ENCODE results near the gene AKT3.

AKT3 gene

GRCh38 chr1:243890576-243890975, 40.5 kb upstream of the AKT3 start:
- H3K9me3 ChIP-seq (ENCODE audit: control insufficient read depth, insufficient read depth, low read length), result no peaks in the 10 kb centered on the region
- no peaks in the 10 kb centered on the region for H4K20me1 ChIP-seq (ENCODE audit: control insufficient read depth, insufficient read depth, low read depth, low read length)
- H3K27me3 ChIP-seq (ENCODE audit: control insufficient read depth, low read length), result no peaks in the 10 kb centered on the region
- no peak overlapping the region for H3K4me2 ChIP-seq (ENCODE audit: low read length)
- H3K9me2 ChIP-seq (replicated peaks; ENCODE audit: control insufficient read depth, low read length), result no peaks in the 10 kb centered on the region
- H3K79me2 ChIP-seq (ENCODE audit: control insufficient read depth, low read length), result no peaks in the 10 kb centered on the region
- no peaks in the 10 kb centered on the region for H3F3A ChIP-seq (ENCODE audit: control insufficient read depth, insufficient read depth)
- H3K27ac ChIP-seq (ENCODE audit: low read depth, low read length), result no peak overlapping the region
- H3K36me3 ChIP-seq (ENCODE audit: control insufficient read depth, low read length), result no peaks in the 10 kb centered on the region
- H3K4me3 ChIP-seq (ENCODE audit: low read length), result no peak overlapping the region
- no peak for TF ChIP-seq CTCF (IDR thresholded peaks at IDR 0.05; ENCODE audit: low read depth, low read length, poor library complexity, severe bottlenecking)
- H3K4me1 ChIP-seq (ENCODE audit: control insufficient read depth, low read length), result no peaks in the 10 kb centered on the region

GRCh38 chr1:243885806-243886205, 35.8 kb upstream of the AKT3 start:
- Histone ChIP-seq H3K27me3 (ENCODE audit: control insufficient read depth, low read length) (no peaks in the 10 kb centered on the region), H3K36me3 (ENCODE audit: control insufficient read depth, low read length) (no peaks in the 10 kb centered on the region), H3K79me2 (ENCODE audit: control insufficient read depth, low read length) (no peaks in the 10 kb centered on the region), H3K4me1 (ENCODE audit: control insufficient read depth, low read length) (no peaks in the 10 kb centered on the region), H3K9me2 (replicated peaks; ENCODE audit: control insufficient read depth, low read length) (no peaks in the 10 kb centered on the region), H4K20me1 (ENCODE audit: control insufficient read depth, insufficient read depth, low read depth, low read length) (no peaks in the 10 kb centered on the region), H3K9me3 (ENCODE audit: control insufficient read depth, insufficient read depth, low read length) (no peaks in the 10 kb centered on the region), H3F3A (ENCODE audit: control insufficient read depth, insufficient read depth) (no peaks in the 10 kb centered on the region), H3K4me2 (ENCODE audit: low read length) (no peak overlapping the region), H3K27ac (ENCODE audit: low read depth, low read length) (no peak overlapping the region), H3K4me3 (ENCODE audit: low read length) (no peak overlapping the region)
- TF ChIP-seq CTCF (IDR thresholded peaks at IDR 0.05; ENCODE audit: low read depth, low read length, poor library complexity, severe bottlenecking) (no peak), EZH2phosphoT487 (IDR thresholded peaks at IDR 0.05; ENCODE audit: borderline replicate concordance, low read length) (no peak)

- H3F3A ChIP-seq (ENCODE audit: control insufficient read depth, insufficient read depth), result no peaks in the 10 kb centered on the region
- H3K27ac ChIP-seq (ENCODE audit: low read depth, low read length), result no peak overlapping the region
- H3K27me3 ChIP-seq (ENCODE audit: control insufficient read depth, low read length), result no peaks in the 10 kb centered on the region
- no peak overlapping the region for H3K4me3 ChIP-seq (ENCODE audit: low read length)
- H3K36me3 ChIP-seq (ENCODE audit: control insufficient read depth, low read length), result no peaks in the 10 kb centered on the region
- H3K79me2 ChIP-seq (ENCODE audit: control insufficient read depth, low read length), result no peaks in the 10 kb centered on the region
- H4K20me1 ChIP-seq (ENCODE audit: control insufficient read depth, insufficient read depth, low read depth, low read length), result no peaks in the 10 kb centered on the region
- no peaks in the 10 kb centered on the region for H3K9me2 ChIP-seq (replicated peaks; ENCODE audit: control insufficient read depth, low read length)
- no peaks in the 10 kb centered on the region for H3K4me1 ChIP-seq (ENCODE audit: control insufficient read depth, low read length)
- TF ChIP-seq EZH2phosphoT487 (IDR thresholded peaks at IDR 0.05; ENCODE audit: borderline replicate concordance, low read length) (no peak), CTCF (IDR thresholded peaks at IDR 0.05; ENCODE audit: low read depth, low read length, poor library complexity, severe bottlenecking) (no peak)
- no peak overlapping the region for H3K4me2 ChIP-seq (ENCODE audit: low read length)
- no peaks in the 10 kb centered on the region for H3K9me3 ChIP-seq (ENCODE audit: control insufficient read depth, insufficient read depth, low read length)
Observed at GRCh38 chr1:243884603-243885002, 34.6 kb upstream of the AKT3 start.

GRCh38 chr1:243883551-243883950, 33.5 kb upstream of the AKT3 start:
- Histone ChIP-seq H3K27ac (ENCODE audit: low read depth, low read length) (no peak overlapping the region), H3K9me3 (ENCODE audit: control insufficient read depth, insufficient read depth, low read length) (no peaks in the 10 kb centered on the region), H3K36me3 (ENCODE audit: control insufficient read depth, low read length) (no peaks in the 10 kb centered on the region), H3K4me2 (ENCODE audit: low read length) (no peak overlapping the region), H3K4me3 (ENCODE audit: low read length) (no peak overlapping the region), H4K20me1 (ENCODE audit: control insufficient read depth, insufficient read depth, low read depth, low read length) (no peaks in the 10 kb centered on the region), H3K4me1 (ENCODE audit: control insufficient read depth, low read length) (no peaks in the 10 kb centered on the region), H3K9me2 (replicated peaks; ENCODE audit: control insufficient read depth, low read length) (no peaks in the 10 kb centered on the region), H3K27me3 (ENCODE audit: control insufficient read depth, low read length) (no peaks in the 10 kb centered on the region), H3F3A (ENCODE audit: control insufficient read depth, insufficient read depth) (no peaks in the 10 kb centered on the region), H3K79me2 (ENCODE audit: control insufficient read depth, low read length) (no peaks in the 10 kb centered on the region)
- TF ChIP-seq EZH2phosphoT487 (IDR thresholded peaks at IDR 0.05; ENCODE audit: borderline replicate concordance, low read length) (no peak), CTCF (IDR thresholded peaks at IDR 0.05; ENCODE audit: low read depth, low read length, poor library complexity, severe bottlenecking) (no peak)
